PFSK-1 (cell line): Measurements from ENCODE around the gene IKZF1.

Source experiments
- FOXP2 ChIP-seq: optimal IDR thresholded peaks from 2 replicates; pipeline ENCODE3; 2011; ENCODE audit warnings: borderline replicate concordance, control low read depth, inconsistent platforms; ENCODE audit not compliant: insufficient read depth; ENCODE audit errors: extremely low read length, extremely low read depth
- POLR2AphosphoS5 ChIP-seq: IDR thresholded peaks from 2 replicates; pipeline ENCODE4 v1.6.1; 2012; ENCODE audit warnings: low read depth, mild to moderate bottlenecking, control low read depth, low read length, moderate library complexity
- SIN3A ChIP-seq: IDR thresholded peaks from 2 replicates; pipeline ENCODE4 v1.6.1; 2012; ENCODE audit warnings: mild to moderate bottlenecking, low read length, moderate library complexity, borderline replicate concordance; ENCODE audit not compliant: insufficient read depth
- TAF1 ChIP-seq: IDR thresholded peaks from 2 replicates; pipeline ENCODE4 v1.6.1; 2012; ENCODE audit warnings: low read length, control low read depth, borderline replicate concordance; ENCODE audit not compliant: insufficient read depth
- TF ChIP-seq, protein P1 (sequence below), 2 experiments: IDR thresholded peaks; 2 replicates each; pipeline versions ENCODE4 v1.6.1 to v1.8.0; 2011 to 2012; ENCODE audit warnings: low read depth in 2 of 2, low read length in 2 of 2, control low read depth in 1 of 2, inconsistent platforms in 1 of 2, mild to moderate bottlenecking in 1 of 2, moderate library complexity in 1 of 2; ENCODE audit not compliant: insufficient read depth in 1 of 2

IKZF1 gene

DNA sequence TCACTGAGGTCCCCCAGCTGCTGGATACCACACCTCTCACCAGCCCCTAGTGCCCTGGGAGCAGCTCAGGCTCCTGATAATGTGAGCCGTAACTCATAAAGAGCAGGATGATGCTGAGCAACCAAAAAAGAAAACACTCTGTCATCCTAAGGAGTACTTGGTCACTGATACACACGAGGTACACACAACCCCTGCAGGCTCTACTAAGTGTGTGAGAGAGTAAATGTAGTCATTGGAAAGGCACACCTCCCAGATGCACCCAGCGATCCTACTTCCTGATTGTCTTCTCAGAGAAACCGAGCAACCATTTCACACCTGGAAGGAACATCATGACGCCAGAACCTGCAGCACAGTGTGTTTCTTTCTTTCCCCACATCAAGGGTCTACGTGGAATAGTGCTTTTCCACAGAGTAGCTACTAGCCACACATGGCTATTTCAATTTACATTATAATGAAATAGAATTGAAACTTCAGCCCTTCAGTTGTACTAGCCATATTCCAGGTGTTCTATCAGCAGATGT, 111.4 kb downstream of the IKZF1 start:
- TF ChIP-seq POLR2AphosphoS5 (no peak), FOXP2 (no peak)
- TF ChIP-seq, protein P1, sequence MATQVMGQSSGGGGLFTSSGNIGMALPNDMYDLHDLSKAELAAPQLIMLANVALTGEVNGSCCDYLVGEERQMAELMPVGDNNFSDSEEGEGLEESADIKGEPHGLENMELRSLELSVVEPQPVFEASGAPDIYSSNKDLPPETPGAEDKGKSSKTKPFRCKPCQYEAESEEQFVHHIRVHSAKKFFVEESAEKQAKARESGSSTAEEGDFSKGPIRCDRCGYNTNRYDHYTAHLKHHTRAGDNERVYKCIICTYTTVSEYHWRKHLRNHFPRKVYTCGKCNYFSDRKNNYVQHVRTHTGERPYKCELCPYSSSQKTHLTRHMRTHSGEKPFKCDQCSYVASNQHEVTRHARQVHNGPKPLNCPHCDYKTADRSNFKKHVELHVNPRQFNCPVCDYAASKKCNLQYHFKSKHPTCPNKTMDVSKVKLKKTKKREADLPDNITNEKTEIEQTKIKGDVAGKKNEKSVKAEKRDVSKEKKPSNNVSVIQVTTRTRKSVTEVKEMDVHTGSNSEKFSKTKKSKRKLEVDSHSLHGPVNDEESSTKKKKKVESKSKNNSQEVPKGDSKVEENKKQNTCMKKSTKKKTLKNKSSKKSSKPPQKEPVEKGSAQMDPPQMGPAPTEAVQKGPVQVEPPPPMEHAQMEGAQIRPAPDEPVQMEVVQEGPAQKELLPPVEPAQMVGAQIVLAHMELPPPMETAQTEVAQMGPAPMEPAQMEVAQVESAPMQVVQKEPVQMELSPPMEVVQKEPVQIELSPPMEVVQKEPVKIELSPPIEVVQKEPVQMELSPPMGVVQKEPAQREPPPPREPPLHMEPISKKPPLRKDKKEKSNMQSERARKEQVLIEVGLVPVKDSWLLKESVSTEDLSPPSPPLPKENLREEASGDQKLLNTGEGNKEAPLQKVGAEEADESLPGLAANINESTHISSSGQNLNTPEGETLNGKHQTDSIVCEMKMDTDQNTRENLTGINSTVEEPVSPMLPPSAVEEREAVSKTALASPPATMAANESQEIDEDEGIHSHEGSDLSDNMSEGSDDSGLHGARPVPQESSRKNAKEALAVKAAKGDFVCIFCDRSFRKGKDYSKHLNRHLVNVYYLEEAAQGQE (IDR thresholded peaks at IDR 0.05; ENCODE audit: insufficient read depth in 1 of 2, low read depth in 2 of 2, low read length in 2 of 2), result no peak

DNA sequence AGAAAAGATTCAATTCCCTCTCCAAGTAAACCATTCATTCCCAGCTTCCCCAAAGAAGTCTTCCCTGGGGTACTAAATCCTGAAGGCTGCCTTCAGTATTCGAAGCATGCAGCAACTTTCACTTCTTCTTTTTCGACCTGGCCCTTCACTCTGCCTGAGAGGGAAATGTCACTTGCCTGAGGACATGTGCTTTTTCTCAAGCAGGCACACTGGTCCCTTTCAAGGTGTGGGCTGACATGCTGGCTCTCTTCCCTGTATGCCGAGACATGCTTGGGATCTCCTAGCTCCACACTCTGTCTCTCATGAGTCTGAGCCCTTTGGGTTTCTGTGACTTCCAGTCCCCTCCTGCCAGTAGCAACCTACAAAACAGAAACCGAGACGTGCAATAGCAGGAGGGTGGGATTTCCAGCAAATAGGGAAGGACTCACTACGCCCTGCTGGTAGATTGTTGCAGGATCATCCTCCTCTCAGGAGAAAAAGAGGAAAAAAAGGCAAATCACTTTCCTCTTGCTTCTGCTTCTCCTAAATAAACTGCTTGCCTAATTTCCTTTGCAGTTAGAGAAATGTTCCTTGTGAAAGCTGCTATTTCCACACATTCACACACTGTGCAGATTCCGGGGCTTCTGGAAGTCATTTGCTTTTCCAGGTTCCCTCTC, 112.1 kb downstream of the IKZF1 start:
- no peak for TF ChIP-seq POLR2AphosphoS5
- no peak for TF ChIP-seq TAF1
- no peak for TF ChIP-seq SIN3A
- TF ChIP-seq FOXP2, result no peak
- TF ChIP-seq, protein P1 (IDR thresholded peaks at IDR 0.05; ENCODE audit: insufficient read depth in 1 of 2, low read depth in 2 of 2, low read length in 2 of 2), result no peak

DNA sequence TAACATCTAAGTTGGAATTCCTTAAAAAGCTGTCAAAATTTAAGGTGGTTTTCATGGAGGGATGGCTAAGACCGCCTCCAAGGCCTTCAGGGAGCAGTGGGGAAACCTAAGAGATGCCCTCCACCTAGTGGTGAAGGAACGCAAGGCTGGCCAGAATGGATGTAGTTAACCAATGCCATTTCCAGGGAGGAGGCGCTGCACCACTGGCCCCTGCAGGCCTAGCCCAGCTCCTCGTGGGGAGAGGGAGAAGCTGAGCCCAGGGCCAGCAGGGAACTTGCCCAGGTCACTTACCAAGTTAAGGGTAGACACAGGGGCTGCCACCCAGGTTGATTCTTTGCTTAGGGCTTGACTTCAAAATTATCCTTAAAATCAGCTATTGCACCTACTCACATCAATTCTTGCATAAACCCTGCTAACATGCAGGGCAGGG, 113.6 kb downstream of the IKZF1 start:
- TF ChIP-seq TAF1 (no peak), FOXP2 (no peak), SIN3A (no peak), POLR2AphosphoS5 (no peak)
- TF ChIP-seq, protein P1 (IDR thresholded peaks at IDR 0.05; ENCODE audit: insufficient read depth in 1 of 2, low read depth in 2 of 2, low read length in 2 of 2), result no peak

DNA sequence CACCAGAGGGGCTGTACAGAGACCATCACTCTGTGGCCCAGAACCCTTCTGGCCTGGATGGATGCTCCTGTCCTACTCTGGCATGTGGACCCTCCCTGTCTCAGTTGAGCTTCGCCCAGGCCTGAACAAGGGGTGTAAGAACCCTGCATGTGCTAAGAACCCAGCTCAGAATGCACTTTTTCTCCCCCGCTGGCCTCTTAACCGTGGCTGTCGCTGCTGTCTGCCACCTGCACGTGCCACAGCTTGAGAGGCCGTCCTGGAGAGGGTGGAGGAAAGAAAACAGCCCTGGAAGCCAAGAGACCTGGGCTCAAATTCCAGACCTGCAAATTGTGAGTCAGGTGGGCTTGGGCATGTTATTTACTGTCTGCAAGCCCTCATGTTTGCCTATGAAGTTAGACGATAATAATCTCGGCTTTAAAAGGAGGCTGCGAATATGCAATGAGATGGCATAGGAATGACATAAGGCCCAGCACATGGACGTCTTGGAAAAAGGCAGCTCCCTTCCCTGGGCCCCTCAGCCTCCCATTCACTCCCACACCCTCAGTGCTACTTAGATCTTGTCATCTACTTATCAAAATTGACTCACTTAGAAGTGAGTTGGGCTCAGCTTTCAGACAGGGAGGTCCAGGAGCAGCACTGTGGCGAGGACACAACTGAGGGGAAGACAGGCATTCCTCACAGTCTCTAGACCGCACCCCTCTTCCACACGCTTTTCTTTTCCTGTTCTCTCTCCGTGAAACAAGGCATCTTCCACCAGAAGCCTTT, 114.2 kb downstream of the IKZF1 start:
- TF ChIP-seq SIN3A (no peak), FOXP2 (no peak), TAF1 (no peak), POLR2AphosphoS5 (no peak)
- TF ChIP-seq, protein P1 (IDR thresholded peaks at IDR 0.05; ENCODE audit: insufficient read depth in 1 of 2, low read depth in 2 of 2, low read length in 2 of 2), result no peak
